Neural cell (in vitro differentiated cells): ENCODE results near the gene NCDN. TPM values are rescaled to one million over a fixed set of nuclear protein-coding genes. Genes with fewer than 3 reads are reported as not detected.

Experiments
- H2AFZ ChIP-seq: fragments of 200-600, 300-800 bp; sonication (generic), shearing (Covaris generic); 2 replicates; pipeline ENCODE4 v1.6.0; 2014; ENCODE audit warnings: low read depth, mild to moderate bottlenecking, antibody characterized with exemption, low read length, moderate library complexity
- H3F3A ChIP-seq: fragments of 200-600 bp; shearing (Covaris generic); 2 replicates; pipeline ENCODE4 v1.6.1; 2016; ENCODE audit warnings: mild to moderate bottlenecking, moderate library complexity, mixed read lengths, antibody characterized with exemption, low read length; ENCODE audit not compliant: insufficient read depth, poor library complexity, severe bottlenecking
- H3K27ac ChIP-seq: fragments of 200-600, 300-800 bp; sonication (generic), shearing (Covaris generic); 2 replicates; pipeline ENCODE4 v1.5.1; 2014; ENCODE audit warnings: mild to moderate bottlenecking, low read length, moderate library complexity
- H3K27me3 ChIP-seq: fragments of 300-800, 200-600 bp; sonication (generic), shearing (Covaris generic); 2 replicates; pipeline ENCODE4 v1.6.0; 2014; ENCODE audit warnings: mild to moderate bottlenecking, low read depth, low read length, moderate library complexity; ENCODE audit not compliant: insufficient read depth
- H3K36me3 ChIP-seq: fragments of 300-800, 200-600 bp; sonication (generic), shearing (Covaris generic); 2 replicates; pipeline ENCODE4 v1.5.1; 2014; ENCODE audit warnings: mild to moderate bottlenecking, antibody characterized with exemption, low read length, moderate library complexity; ENCODE audit not compliant: insufficient read depth
- H3K4me2 ChIP-seq: fragments of 300-800, 200-600 bp; sonication (generic), shearing (Covaris generic); 2 replicates; pipeline ENCODE4 v1.6.0; 2014; ENCODE audit warnings: mild to moderate bottlenecking, low read length
- H3K4me3 ChIP-seq: fragments of 300-800, 200-600 bp; sonication (generic), shearing (Covaris generic); 2 replicates; pipeline ENCODE4 v1.5.1; 2014; ENCODE audit warnings: mild to moderate bottlenecking, low read length, moderate library complexity
- H3K79me2 ChIP-seq: fragments of 200-600 bp; shearing (Covaris generic); replicated peaks from 2 replicates; pipeline ENCODE4 v1.6.0; 2014; ENCODE audit warnings: mild to moderate bottlenecking, low read length, moderate library complexity; ENCODE audit not compliant: insufficient read depth
- H3K9ac ChIP-seq: fragments of 300-800, 200-600 bp; sonication (generic), shearing (Covaris generic); 2 replicates; pipeline ENCODE4 v1.6.1; 2016; ENCODE audit warnings: mild to moderate bottlenecking, low read length, mixed read lengths
- H3K9me2 ChIP-seq: fragments of 200-600 bp; shearing (Covaris generic); 2 replicates; pipeline ENCODE4 v1.6.1; 2016; ENCODE audit warnings: mild to moderate bottlenecking, low read length, mixed read lengths; ENCODE audit not compliant: insufficient read depth
- H3K9me3 ChIP-seq: fragments of 200-600, 300-800 bp; sonication (generic), shearing (Covaris generic); 2 replicates; pipeline ENCODE4 v1.6.1; 2016; ENCODE audit warnings: mild to moderate bottlenecking, mixed run types, low read length, moderate library complexity, mixed read lengths
- H4K20me1 ChIP-seq: fragments of 200-600 bp; shearing (Covaris generic); 2 replicates; pipeline ENCODE4 v1.6.1; 2016; ENCODE audit warnings: mild to moderate bottlenecking, mixed run types; ENCODE audit not compliant: insufficient read depth
- CTCF ChIP-seq: fragments of 450-650 bp; IDR thresholded peaks from 2 replicates; pipeline ENCODE4 v1.5.1; 2014; ENCODE audit warnings: antibody characterized with exemption, mild to moderate bottlenecking, moderate library complexity; ENCODE audit not compliant: poor library complexity, severe bottlenecking
- EP300 ChIP-seq: fragments of 450-650 bp; conservative IDR thresholded peaks from 2 replicates; pipeline ENCODE4 v1.6.1; 2014; ENCODE audit warnings: antibody characterized with exemption, mild to moderate bottlenecking, moderate library complexity; ENCODE audit not compliant: poor library complexity, severe bottlenecking
- EZH2 ChIP-seq: fragments of 200-600, 300-800 bp; shearing (Covaris generic), sonication (generic); IDR thresholded peaks from 2 replicates; pipeline ENCODE4 v1.6.1; 2014; ENCODE audit warnings: antibody characterized with exemption, low read length, borderline replicate concordance, mild to moderate bottlenecking; ENCODE audit not compliant: insufficient read depth, poor library complexity, severe bottlenecking
- MXI1 ChIP-seq: fragments of 450-650 bp; conservative IDR thresholded peaks from 2 replicates; pipeline ENCODE4 v1.6.1; 2014; ENCODE audit warnings: antibody characterized with exemption, mild to moderate bottlenecking; ENCODE audit not compliant: poor library complexity, severe bottlenecking
- POLR2AphosphoS5 ChIP-seq: IDR thresholded peaks from 2 replicates; pipeline ENCODE4 v1.6.1; 2012
- RAD21 ChIP-seq: fragments of 450-650 bp; conservative IDR thresholded peaks from 2 replicates; pipeline ENCODE4 v1.6.1; 2014; ENCODE audit warnings: antibody characterized with exemption, mild to moderate bottlenecking, moderate library complexity
- REST ChIP-seq: IDR thresholded peaks from 2 replicates; pipeline ENCODE4 v1.6.1; 2012; ENCODE audit warnings: borderline replicate concordance
- TAF1 ChIP-seq: IDR thresholded peaks from 2 replicates; pipeline ENCODE4 v1.6.1; 2012; ENCODE audit warnings: low read depth
- polyA plus RNA-seq: library from polyadenylated mRNA; depleted of rRNA; stranded (reverse); fragments of >200 nt; gene quantifications from 2 replicates; pipeline ENCODE4 v1.2.3, GENCODE V29; 2014

The NCDN gene
- polyA plus RNA-seq, 1 donor from 2014 or later, result 66.1 TPM

GRCh38 chr1:35564884-35565741 is 7.5 kb downstream of the NCDN start:
- Histone ChIP-seq H3K4me3 (no peak overlapping the region), H3K27me3 (peaks cover 5% of the 10 kb centered on the region), H3K79me2 (no peaks in the 10 kb centered on the region), H3K27ac (no peak overlapping the region), H4K20me1 (no peaks in the 10 kb centered on the region), H3K9ac (no peak overlapping the region), H2AFZ (no peak overlapping the region), H3F3A (no peaks in the 10 kb centered on the region), H3K9me3 (no peaks in the 10 kb centered on the region), H3K9me2 (no peaks in the 10 kb centered on the region), H3K36me3 (no peaks in the 10 kb centered on the region), H3K4me2 (no peak overlapping the region)
- TF ChIP-seq RAD21 (no peak), MXI1 (no peak), POLR2AphosphoS5 (no peak), CTCF (no peak), REST (no peak), EP300 (no peak), TAF1 (no peak), EZH2 (no peak)

- Histone ChIP-seq H3K27me3 (peaks cover 11% of the 10 kb centered on the region), H3K4me2 (no peak overlapping the region), H2AFZ (no peak overlapping the region), H3K9me2 (no peaks in the 10 kb centered on the region), H3K27ac (no peak overlapping the region), H3K36me3 (no peaks in the 10 kb centered on the region), H3K79me2 (no peaks in the 10 kb centered on the region), H3F3A (no peaks in the 10 kb centered on the region), H3K9me3 (no peaks in the 10 kb centered on the region), H3K4me3 (no peak overlapping the region), H4K20me1 (no peaks in the 10 kb centered on the region), H3K9ac (no peak overlapping the region)
- TF ChIP-seq EZH2, result no peak
- no peak for TF ChIP-seq TAF1
- no peak for TF ChIP-seq CTCF
- TF ChIP-seq REST, result no peak
- TF ChIP-seq RAD21, result no peak
- TF ChIP-seq MXI1, result no peak
- no peak for TF ChIP-seq POLR2AphosphoS5
These were observed 8.1 kb downstream of the NCDN start for GRCh38 chr1:35565742-35566133.
